GM12864 (cell line): ENCODE data around the gene SUN3.

Experiments used
- DNase-seq: peaks from one replicate; pipeline ENCODE4 v3.0.0-alpha.2; 2011; ENCODE audit warnings: low read depth
- H3K4me3 ChIP-seq: 2 replicates; pipeline ENCODE4 v1.5.1; 2011; ENCODE audit warnings: mild to moderate bottlenecking, low read depth, low read length, control low read depth
- TF ChIP-seq, protein P1 (sequence below): IDR thresholded peaks from 2 replicates; pipeline ENCODE4 v1.5.1; 2011; ENCODE audit warnings: low read depth, mild to moderate bottlenecking, moderate library complexity, low read length, control low read depth, inconsistent platforms; ENCODE audit errors: missing control alignments

SUN3 gene, protein sequence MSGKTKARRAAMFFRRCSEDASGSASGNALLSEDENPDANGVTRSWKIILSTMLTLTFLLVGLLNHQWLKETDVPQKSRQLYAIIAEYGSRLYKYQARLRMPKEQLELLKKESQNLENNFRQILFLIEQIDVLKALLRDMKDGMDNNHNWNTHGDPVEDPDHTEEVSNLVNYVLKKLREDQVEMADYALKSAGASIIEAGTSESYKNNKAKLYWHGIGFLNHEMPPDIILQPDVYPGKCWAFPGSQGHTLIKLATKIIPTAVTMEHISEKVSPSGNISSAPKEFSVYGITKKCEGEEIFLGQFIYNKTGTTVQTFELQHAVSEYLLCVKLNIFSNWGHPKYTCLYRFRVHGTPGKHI

DNA sequence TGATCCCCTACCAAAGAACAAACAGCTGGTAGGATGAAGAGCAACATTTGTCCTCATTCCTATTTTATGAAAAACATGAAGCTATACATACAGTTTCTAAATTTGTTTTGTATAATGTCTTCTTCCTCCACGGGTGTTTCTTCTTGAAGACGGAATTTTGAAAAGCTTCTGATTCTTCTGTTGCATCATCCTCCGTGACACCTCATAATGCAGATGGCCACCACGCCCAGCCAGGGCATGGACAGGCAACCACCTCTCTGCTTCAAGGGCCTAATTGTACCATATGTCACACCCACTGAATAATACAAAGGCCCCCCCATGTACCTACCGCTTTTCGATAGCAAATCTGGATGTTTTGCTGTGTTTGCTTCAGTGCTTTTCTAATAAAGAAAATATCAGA, at the start of gene SUN3:
SUN3 (minus strand) TSS at position 170 of the 400 bp plus-strand sequence; CDS start at position 1, 169 bp downstream.
- H3K4me3 ChIP-seq = no peak within 1 kb of the TSS
- TF ChIP-seq, protein P1, sequence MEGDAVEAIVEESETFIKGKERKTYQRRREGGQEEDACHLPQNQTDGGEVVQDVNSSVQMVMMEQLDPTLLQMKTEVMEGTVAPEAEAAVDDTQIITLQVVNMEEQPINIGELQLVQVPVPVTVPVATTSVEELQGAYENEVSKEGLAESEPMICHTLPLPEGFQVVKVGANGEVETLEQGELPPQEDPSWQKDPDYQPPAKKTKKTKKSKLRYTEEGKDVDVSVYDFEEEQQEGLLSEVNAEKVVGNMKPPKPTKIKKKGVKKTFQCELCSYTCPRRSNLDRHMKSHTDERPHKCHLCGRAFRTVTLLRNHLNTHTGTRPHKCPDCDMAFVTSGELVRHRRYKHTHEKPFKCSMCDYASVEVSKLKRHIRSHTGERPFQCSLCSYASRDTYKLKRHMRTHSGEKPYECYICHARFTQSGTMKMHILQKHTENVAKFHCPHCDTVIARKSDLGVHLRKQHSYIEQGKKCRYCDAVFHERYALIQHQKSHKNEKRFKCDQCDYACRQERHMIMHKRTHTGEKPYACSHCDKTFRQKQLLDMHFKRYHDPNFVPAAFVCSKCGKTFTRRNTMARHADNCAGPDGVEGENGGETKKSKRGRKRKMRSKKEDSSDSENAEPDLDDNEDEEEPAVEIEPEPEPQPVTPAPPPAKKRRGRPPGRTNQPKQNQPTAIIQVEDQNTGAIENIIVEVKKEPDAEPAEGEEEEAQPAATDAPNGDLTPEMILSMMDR = no peak

DNA sequence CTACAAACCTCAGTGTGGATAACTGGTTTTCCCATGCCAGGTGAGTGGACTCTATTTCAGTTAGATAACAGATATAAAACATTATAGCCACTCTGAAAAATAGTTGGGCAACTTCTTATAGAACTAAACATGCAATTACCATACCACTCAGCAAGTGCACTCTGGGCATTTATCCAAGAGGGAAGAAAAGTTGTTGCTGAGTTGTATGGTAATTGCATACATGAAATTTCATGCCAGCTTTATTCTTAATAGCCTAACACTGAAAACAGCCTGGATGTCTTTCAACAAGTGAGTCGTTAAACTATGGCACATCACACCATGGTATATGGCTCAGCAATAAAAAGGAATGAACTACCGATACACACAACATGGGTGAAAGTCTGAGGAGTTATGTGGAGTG, 49.6 kb upstream of the SUN3 start:
- H3K4me3 ChIP-seq = no peak overlapping the region
- DNase-seq = no peak
- TF ChIP-seq, protein P1 = no peak

More for the DNA sequence above, at the start of gene SUN3:
- no peak for DNase-seq

DNA sequence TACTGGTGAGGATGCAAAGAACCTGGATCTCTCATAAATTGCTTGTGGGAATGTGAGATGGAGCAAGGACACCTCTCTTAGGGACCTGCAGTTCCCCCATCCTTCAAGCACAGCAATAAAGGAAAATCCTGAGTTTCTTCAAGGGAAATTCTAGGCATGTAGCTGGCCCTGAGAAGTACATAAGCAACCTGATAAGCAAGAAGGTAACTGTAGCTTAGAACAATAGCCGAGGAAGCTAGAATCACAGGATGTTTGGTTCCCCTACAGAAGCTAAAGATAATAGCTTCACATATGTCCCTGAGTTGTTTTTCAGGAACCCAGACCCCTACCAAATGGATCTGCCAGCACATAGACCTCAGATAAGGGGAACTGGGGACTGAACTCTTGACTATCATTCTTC, 48.5 kb upstream of the SUN3 start:
- no peak for DNase-seq
- TF ChIP-seq, protein P1 = no peak
- H3K4me3 ChIP-seq = no peak overlapping the region

DNA sequence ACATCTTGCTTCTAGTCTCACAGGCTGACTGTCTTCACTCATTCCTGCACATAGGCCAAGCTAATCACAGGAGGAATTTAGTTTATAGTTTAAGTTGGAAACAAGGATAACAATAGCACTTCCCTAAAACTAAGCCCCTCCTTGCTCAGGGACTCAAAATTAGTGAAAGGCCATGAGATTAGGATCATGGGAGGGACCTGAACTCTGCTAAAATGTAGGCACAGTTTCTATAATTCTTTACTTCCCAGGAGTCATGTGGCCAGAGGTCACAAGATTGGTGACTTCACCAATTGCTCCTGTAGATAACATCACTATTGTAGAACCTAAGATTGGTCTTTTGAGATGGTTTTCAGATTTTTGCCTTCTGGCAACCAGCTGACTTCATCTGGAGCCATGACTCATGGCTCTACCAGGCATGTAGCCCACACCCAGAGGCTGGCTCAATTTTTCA, 45.3 kb upstream of the SUN3 start:
- no peak for DNase-seq
- no peak overlapping the region for H3K4me3 ChIP-seq
- TF ChIP-seq, protein P1 = no peak

DNA sequence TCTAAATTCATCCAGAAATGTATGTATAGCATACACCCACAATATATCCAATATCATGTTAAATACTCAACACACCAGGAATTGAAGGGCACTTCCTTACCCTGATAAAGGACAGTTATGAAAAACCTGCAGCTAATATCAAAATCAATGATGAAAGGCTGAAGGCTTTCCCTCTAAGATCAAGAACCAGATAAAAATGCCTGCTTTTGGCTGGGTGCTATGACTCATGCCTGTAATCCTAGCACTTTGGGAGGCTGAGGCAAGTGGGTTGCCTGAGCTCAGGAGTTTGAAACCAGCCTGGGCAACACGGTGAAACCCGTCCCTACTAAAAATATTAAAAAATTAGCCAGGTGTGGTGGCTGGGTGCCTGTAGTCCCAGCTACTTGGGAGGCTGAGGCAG, 38.6 kb upstream of the SUN3 start:
- TF ChIP-seq, protein P1 = no peak
- no peak overlapping the region for H3K4me3 ChIP-seq
- DNase-seq = no peak

DNA sequence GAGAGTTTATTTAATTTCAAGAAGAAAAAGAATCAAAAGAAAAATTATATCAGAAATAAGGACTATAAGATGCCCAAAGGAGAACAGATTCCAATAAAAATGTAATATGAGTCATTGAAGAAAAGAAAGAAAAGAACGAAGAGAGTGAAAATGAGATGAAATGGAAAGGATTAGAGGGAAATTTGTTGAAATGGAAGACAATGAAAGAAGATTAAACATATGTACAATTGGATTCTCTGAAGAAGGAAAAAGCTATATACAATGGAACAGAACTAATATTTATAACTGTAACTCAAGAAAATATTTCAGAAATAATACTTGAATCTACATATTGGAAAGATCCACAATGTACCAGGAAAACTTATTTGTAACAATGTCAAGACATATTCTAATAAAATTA, 35.1 kb upstream of the SUN3 start:
- DNase-seq = no peak
- H3K4me3 ChIP-seq = no peak overlapping the region
- TF ChIP-seq, protein P1 = no peak

DNA sequence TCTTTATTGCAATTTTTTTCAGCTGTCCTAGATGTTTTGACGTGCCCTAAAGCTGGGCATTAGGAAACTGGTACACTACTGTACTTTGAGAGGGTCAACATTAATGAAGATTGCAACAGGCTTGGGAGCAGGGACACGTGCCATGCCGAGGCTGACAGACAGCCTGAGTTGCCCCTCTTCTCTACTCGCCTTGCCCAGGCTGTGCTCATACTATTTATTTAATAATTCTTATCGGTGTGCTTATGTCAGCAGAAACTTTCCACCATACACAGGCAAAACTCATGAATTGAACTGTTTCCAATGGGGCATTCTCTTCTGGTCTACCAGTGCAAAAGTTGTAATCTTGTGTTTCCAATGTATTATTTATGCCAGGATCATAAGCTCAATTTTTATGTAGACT, 30.8 kb upstream of the SUN3 start:
- DNase-seq = no peak
- no peak overlapping the region for H3K4me3 ChIP-seq
- TF ChIP-seq, protein P1 = no peak
